ENCODE measurements around the gene ADAM17.
"Not testable (repeated sequence)": the region's sequence is repeated elsewhere in the genome, so short reads cannot be mapped to it uniquely, and the experiment has no call there.

The ADAM17 gene

GRCh38 chr2:9565436-9566153 lies 10.0 kb upstream of the ADAM17 start:
- no peak for DNase-seq (ENCODE audit: low read depth, low spot score)

DNA sequence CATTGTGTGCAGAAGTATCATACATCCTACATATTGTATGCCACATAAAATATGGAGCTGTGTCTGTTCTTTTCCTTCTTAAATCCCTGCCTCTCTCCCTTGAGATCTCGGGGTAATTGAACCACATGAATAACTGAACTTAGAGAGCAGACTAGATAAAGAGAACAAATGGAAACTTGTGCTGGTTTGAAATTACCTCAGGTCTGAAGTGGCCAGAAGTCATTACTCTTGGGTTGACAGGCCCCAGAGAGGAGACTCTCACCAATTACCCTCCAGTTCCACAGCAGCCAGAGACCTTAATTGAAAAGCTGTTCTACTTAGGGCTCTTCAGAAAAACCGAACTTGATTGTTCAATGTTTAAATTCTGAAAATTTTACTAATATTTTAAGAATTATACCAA lies 5.0 kb upstream of the ADAM17 start:
- no peak for DNase-seq (ENCODE audit: low read depth, low spot score)

DNA sequence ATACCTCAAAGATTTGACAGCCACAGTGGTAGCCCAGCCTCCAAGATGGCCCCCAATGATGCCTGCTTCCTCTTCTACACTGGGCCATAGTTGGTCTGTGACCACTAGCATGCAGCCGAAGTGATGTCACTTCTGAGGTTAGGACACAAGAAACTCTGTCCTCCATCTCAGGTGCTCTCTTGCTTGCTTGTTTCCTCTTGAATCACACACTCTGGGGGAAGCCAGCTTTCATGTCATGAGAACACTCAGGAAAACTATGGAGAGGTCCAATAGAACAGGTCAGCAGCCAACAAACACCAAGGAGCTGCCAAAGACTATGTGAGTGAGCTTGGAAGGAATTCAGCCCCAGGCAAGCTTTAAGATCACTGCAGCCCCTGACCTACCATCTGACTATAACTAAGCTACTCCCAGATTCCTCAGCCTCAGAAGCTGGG lies 3.3 kb upstream of the ADAM17 start:
- DNase-seq (ENCODE audit: low read depth, low spot score) = peak; percentile 92

DNA sequence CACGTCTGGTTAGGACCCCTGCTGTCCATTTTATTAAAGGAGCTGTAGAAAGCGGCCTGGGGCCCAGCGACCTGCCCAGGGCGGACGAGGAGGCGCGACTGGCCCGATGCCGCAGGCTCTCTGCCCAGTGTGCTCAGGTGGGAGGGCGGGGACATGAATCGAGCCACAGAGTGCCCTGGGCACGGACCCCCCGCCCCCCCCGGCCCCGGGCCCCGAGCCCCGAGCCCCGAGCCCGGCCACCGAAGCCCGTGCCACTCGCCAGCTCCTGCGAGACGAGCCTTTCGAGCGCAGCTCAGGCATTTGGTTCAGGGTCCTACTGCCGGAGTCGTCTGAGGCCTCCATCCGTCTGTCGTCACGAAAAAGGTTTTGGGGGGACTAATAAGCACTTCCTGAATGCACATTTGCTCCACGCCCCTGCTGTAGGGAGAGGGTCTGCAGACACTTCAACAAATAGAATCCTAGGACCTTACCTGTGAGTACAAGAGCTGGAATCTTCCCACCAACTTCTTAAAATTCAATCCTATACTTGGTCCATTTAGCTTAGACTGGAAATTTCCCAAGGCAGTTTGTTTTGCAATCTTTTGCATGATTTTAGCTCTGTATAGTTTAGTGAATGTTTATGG lies 602 bp upstream of the ADAM17 start:
- DNase-seq (ENCODE audit: low read depth, low spot score) = no peak

GRCh38 chr2:9554921-9555296 lies 721 bp downstream of the ADAM17 start:
- no peak for DNase-seq (ENCODE audit: low read depth, low spot score)

DNA sequence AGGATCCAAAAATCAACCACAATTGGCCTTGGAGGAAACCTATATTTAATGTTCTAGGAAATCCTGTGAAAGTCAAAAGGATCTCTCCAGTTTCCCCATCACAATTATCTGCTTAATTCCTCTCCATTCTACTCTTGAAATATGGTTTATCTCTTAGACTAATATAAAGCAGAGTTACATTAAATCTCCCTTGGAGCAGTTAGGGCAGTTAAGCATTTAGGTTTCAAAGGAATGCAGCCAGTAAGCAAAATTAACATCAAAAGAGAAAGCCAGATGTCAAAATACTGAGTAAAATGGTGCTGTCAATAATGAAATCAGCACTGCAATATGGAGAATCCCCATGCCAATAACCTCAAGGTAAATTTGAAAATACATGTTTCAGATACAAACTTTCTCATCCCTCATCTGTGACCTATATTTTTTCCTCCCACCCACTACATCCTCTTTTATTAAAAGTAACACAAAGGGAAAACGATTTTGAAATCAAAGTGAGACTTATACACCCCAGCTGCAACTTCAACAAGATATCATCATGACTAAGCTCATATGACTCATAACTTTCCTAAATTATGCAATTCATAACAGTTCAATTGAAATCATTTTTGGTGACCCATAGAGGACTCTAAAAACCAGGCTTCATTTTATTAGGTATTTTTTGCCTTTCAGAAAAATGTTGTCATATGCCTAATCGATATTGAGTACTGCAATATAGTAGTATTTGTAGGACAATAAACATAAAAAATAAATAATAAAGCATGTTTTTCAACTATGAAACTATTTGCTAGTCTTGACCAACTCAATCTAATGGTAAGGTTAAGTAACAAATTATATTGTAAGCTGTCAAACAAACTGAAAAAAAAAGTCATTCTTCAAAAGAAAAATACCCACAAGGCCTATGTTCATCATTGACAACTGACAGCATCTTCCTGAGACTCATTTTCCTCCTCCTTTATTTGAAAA lies 3.1 kb downstream of the ADAM17 start:
- DNase-seq (ENCODE audit: low read depth, low spot score) = no peak

DNA sequence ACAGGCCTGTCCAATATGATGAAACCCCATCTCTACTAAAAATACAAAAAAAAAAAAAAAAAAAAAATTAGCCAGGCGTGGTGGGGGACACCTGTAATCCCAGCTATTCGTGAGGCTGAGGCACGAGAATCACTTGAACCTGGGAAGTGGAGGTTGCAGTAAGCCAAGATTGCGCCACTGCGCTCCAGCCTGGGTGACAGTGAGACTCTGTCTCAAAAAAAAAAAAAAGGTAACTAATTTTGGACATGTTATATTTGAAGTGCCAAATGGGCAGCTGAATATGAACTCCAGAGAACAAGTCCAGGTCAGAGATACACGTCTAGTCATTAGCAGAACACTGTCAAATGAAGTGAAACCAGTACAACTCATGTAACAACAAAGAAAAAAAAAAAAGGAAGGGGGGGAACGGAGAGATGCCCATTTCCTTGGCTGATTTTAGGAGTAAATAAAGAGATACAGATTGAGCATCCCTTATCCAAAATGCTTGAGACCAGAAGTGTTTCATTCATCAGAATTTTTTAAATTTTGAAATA lies 4.7 kb downstream of the ADAM17 start:
- DNase-seq (ENCODE audit: low read depth, low spot score) = not testable (repeated sequence)

DNA sequence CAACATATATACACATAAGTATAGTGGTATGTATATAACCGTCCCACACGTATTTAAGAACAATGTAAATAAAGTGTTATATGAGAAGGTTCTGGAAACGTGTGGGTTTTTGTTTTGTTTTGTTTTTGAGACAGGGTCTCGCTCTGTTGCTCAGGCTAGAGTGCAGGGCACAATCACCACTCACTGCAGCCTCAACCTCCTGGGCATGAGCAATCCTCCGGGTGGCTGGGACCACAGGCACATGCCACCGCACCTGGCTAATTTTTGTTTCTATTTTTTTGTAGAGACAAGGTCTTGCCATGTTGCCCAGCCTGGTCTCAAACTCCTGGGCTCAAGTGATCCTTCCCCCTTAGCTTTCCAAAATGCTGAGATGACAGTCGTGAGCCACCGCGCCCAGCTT lies 6.2 kb downstream of the ADAM17 start:
- DNase-seq (ENCODE audit: low read depth, low spot score) = no peak

DNA sequence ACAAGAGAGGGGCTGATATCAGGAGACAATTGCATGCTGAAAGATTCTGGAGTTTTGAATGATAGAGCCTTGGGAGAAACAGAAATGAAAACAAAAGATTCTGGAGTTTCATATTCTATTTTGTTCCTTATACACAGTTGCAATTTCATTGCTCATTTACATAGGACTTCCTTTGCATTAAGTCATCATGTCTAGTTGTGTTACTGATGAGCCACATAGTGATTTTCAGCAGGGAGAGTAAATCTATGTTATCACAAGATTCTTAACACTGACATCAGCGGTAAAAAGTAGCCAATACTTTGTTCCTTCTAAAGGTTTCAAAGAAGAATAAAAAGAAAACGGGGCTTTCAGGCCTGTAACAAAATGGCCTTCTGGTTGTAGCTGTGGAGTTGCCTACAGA lies 7.1 kb downstream of the ADAM17 start:
- DNase-seq (ENCODE audit: low read depth, low spot score) = no peak

GRCh38 chr2:9547262-9547991 lies 8.2 kb downstream of the ADAM17 start:
- DNase-seq (ENCODE audit: low read depth, low spot score) = no peak

- DNase-seq (ENCODE audit: low read depth, low spot score) = no peak
Observed at GRCh38 chr2:9545502-9545901, 10.1 kb downstream of the ADAM17 start.

- DNase-seq (ENCODE audit: low read depth, low spot score) = no peak
Observed at GRCh38 chr2:9543557-9543956, 12.1 kb downstream of the ADAM17 start.

DNA sequence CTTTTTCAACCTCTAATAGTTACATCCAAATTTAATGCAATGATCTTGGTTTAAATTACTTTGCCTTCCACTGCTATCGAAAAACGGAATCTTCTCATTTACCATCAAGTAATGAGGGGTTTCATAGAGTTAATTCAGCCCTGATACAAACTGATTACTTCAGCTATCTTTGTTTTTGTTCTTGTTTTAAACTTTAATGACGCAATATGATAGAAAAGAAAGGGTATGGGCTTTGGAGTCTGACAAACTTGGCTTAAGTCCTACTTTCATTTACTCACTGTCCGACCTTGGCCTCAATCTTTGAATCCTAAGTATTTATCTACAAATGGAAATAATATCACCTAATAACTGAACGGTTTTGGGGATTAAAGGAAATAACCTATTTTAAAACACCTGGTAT lies 16.1 kb downstream of the ADAM17 start:
- DNase-seq (ENCODE audit: low read depth, low spot score) = no peak

DNA sequence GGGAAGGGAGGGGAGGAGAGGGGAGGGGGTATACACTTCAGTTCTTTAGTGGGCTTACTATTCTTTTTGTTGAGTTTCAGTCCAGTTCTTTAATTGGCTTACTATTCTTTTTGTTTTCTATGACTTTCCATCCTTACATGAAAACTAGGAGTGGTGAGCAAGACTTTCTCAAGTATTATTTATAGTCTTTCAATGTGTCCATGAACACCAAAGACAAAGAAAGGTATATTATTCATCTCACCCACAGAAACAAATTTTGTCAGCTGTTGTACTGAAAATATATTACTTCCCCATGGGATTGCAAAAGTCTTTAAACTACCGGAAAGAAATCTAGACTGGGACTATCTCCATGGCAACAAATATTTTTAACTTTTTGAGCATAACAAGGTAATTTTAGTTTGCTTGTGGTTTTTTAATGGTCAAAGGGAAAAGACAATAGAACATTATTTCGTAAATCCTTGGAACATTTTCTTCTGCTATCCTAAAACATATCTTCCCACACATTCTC lies 17.6 kb downstream of the ADAM17 start:
- DNase-seq (ENCODE audit: low read depth, low spot score) = no peak

DNA sequence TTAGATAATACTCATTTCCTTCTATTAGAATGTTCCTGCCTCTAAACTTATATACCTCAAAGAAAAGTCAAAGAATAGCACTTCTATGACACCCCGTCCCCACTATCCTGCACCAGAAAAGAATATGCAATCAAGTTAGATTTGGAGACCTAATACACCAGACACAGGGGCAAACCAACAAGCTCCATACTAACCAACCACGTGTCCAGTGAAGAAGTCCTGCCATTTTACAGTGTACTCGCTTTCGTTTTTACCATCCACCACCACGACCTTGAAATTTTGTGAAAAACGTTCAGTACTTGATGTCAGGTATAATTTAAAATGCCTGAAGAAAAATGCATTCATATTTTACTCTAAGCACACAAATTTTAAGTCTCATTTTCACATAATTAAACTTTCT lies 19.1 kb downstream of the ADAM17 start:
- DNase-seq (ENCODE audit: low read depth, low spot score) = no peak

DNA sequence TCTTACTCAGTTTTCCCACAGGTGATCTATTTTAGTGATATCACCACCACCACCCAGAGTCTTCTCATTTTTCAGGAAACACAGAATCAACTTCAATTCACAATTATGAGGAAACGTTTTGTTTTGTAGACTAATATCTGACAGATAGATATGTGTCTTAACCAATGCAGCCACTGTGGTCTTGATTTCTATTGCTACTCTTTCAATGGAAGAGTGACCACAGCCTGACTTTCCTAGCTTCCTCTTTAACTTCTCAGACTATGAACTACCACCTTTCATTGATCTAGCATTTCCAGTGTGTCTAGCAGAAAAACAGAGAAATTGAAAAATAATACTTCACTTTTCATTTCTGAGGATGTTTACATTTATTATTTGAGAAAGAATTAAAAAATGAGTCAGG lies 20.5 kb downstream of the ADAM17 start:
- DNase-seq (ENCODE audit: low read depth, low spot score) = no peak

DNA sequence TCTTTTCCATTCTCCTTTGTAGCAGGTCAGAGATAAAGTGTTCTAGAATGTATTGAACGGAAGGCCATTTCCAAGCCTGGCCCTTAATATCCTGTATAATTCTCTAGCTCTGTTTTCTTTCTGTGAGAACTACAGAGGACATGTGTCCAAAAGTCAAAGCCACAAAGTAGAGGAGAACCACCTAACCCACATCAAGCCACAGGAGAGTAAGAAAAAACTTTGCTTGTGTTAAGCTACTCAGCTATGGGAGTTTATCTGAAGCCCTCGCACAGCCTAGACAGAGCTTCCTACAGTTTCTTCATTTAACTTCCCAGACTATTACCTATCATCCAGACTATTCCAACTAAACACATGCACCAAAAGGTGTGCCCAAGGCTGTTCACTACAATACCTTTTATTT lies 22.0 kb downstream of the ADAM17 start:
- no peak for DNase-seq (ENCODE audit: low read depth, low spot score)

GRCh38 chr2:9532421-9532820 lies 23.2 kb downstream of the ADAM17 start:
- no peak for DNase-seq (ENCODE audit: low read depth, low spot score)

DNA sequence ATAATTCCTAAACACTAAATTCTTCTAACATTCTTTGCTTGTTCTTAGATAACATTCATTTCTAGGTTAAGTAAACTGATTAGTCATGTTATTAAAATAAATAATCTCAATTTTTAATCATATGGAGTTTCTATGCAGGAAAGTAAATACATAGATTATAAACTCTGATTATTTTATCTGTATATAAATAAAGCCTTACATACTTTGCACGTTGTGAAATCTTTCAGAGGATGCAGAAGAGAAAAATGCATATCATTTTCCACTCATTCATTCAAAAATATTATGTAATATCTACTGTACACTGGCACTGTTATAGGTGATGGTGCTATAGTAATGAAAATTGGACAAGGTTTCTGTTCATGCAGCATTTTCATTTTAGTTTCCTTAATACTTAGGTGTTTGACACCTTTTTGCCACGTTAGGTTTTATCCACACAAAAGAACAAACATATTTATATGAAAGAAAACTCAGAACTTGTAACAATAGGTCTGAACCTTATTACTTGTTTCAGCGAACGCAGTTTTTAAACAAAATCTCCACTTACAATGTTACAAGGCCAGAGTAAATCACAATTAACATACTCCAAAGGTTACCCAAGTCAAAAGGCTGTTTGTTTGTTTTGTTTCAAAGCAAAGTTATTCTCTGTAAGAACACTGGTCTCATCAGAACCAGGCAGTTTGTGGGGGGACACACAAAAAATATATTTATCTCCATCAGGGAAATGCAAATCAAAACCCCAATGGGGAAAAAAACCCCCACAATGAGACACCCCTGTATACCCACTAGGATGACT lies 27.4 kb downstream of the ADAM17 start:
- DNase-seq (ENCODE audit: low read depth, low spot score) = no peak

- no peak for DNase-seq (ENCODE audit: low read depth, low spot score)
Observed at GRCh38 chr2:9525266-9525665, 30.4 kb downstream of the ADAM17 start.

GRCh38 chr2:9524291-9524690 lies 31.3 kb downstream of the ADAM17 start:
- no peak for DNase-seq (ENCODE audit: low read depth, low spot score)
